Measurements from ENCODE around the gene MCOLN2. TPM values are rescaled to one million over a fixed set of nuclear protein-coding genes. Genes with fewer than 3 reads are reported as not detected.

The MCOLN2 gene
- total and polyA plus RNA-seq, 3 donors from 2014 or later: 2.5 to 6.3 (median 3.2) TPM

DNA sequence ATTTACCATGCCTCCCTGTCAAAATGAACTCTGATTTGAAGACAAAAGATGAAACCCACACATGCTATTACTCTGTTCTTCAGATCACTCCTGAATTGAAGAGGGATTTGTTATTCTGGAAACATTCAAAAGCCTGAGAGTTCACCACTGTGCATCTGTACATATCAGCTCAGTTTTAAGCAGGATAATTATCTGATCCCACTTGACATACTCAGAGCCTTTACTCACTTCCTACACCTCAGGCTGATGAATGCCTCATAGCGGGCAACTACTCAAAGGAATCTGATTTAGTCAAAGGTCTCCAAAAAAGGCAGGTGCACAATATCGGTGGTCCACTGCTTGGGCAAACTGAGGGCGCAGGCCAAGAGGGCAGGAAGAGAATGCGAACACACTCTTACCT lies 56.4 kb downstream of the MCOLN2 start:
- Histone ChIP-seq H3K4me3 (no peak overlapping the region), H3K27ac (no peak overlapping the region), H3K36me3 (ENCODE audit: low read depth, missing control alignments) (no peaks in the 10 kb centered on the region), H3K4me1 (no peaks in the 10 kb centered on the region), H3K27me3 (no peaks in the 10 kb centered on the region), H3K9me3 (no peaks in the 10 kb centered on the region)
- no peak for DNase-seq
- intact Hi-C loops (cut with DNase I; ENCODE audit: low total_unique reads): loop anchor here (10.0 kb wide), 1 partner anchor 324 kb away; no protein-coding TSS in a partner anchor
- no peak for TF ChIP-seq POLR2A (IDR thresholded peaks at IDR 0.05)
- TF ChIP-seq, protein P1, sequence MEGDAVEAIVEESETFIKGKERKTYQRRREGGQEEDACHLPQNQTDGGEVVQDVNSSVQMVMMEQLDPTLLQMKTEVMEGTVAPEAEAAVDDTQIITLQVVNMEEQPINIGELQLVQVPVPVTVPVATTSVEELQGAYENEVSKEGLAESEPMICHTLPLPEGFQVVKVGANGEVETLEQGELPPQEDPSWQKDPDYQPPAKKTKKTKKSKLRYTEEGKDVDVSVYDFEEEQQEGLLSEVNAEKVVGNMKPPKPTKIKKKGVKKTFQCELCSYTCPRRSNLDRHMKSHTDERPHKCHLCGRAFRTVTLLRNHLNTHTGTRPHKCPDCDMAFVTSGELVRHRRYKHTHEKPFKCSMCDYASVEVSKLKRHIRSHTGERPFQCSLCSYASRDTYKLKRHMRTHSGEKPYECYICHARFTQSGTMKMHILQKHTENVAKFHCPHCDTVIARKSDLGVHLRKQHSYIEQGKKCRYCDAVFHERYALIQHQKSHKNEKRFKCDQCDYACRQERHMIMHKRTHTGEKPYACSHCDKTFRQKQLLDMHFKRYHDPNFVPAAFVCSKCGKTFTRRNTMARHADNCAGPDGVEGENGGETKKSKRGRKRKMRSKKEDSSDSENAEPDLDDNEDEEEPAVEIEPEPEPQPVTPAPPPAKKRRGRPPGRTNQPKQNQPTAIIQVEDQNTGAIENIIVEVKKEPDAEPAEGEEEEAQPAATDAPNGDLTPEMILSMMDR (IDR thresholded peaks at IDR 0.05): no peak
- WGBS, 2 donors: 92 to 97% methylated on average over 4 of the region's 4 CpGs

DNA sequence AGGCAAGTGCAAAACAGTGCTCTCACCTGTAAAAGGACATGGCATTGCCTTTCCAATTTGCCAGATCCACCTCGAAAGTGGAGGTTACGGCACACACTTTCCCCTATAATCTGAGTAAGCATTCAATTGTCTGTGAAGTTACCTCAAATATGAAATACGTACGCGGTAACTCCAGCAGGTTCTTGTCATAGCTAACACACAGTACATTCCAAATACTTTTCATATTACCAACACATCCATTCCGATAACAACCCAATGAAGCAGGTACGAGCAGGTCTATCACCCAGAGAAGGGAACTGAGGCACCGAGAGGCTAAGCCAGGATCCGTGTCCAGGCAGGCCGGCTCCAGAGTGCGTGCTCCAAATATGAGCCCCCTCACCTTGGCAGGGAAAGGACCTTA lies 57.2 kb downstream of the MCOLN2 start:
- Histone ChIP-seq H3K36me3 (ENCODE audit: low read depth, missing control alignments) (no peaks in the 10 kb centered on the region), H3K27me3 (no peaks in the 10 kb centered on the region), H3K9me3 (no peaks in the 10 kb centered on the region), H3K4me3 (no peak overlapping the region), H3K27ac (no peak overlapping the region), H3K4me1 (no peaks in the 10 kb centered on the region)
- intact Hi-C loops (cut with DNase I; ENCODE audit: low total_unique reads): loop anchor here (10.0 kb wide), 1 partner anchor 325 kb away; no protein-coding TSS in a partner anchor
- TF ChIP-seq, protein P1 (IDR thresholded peaks at IDR 0.05): no peak
- TF ChIP-seq POLR2A (IDR thresholded peaks at IDR 0.05): no peak
- no peak for DNase-seq
- 94 to 96% methylated on average over 11 of the region's 11 CpGs for WGBS, 2 donors

DNA sequence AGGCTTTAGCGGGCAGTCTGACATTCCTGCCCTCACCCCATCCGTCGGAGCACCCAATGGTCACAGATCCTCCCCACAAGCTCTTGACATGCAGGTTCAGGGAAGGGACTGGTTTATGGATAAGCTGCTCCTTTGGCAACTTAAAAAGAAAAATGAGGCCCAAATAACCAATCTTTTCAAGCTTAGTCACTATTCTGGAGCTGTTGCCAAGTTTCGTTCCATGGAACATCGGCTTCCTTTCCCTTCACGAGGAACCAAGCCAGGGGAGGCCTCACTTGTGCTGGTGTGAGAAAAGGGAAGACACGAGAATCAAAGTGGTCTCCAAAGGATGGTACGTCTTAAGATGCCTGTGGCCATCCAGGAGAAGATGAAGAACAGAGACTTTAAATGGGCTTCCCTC lies 57.8 kb downstream of the MCOLN2 start:
- no peak for DNase-seq
- 75 to 77% methylated on average over 8 of the region's 8 CpGs for WGBS, 2 donors
- no peaks in the 10 kb centered on the region for H3K36me3 ChIP-seq (ENCODE audit: low read depth, missing control alignments)
- H3K4me3 ChIP-seq: no peak overlapping the region
- H3K27ac ChIP-seq: no peak overlapping the region
- TF ChIP-seq, protein P1 (IDR thresholded peaks at IDR 0.05): no peak
- no peak for TF ChIP-seq POLR2A (IDR thresholded peaks at IDR 0.05)
- no peaks in the 10 kb centered on the region for H3K27me3 ChIP-seq
- intact Hi-C loops (cut with DNase I; ENCODE audit: low total_unique reads): no loop called here
- H3K4me1 ChIP-seq: no peaks in the 10 kb centered on the region
- H3K9me3 ChIP-seq: no peaks in the 10 kb centered on the region

DNA sequence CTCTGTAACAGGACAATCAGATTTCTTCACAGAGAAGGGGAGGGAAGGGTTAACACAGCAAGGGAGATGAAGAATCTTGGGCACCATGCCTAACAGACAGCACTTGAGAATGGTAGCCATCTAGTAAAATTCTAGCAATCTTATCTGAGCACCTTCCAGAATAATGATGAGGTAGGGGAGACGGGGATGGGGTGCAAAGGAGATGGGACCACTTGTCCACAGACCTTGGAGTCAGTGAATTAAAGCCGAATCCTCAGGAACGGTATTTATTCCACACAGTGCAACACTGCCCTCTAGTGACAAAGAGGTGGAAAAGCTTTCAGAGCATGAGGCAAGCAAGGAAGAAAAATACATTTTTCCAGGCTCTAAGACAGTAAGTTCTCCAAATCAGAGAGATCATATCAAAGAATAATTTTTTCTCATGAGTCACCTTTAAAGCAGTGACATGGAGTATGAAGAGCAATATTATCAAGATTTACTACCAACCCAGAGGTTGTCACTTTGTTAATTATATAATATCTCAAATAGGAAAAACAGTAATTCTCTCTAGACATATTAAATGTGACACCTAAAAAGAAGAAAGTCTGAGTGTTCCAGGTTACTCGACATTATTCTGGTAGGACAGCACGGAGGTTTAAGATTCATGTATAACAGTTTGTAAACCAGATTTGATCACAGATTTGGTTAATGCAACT lies 60.6 kb downstream of the MCOLN2 start:
- no peak overlapping the region for H3K4me3 ChIP-seq
- no peaks in the 10 kb centered on the region for H3K4me1 ChIP-seq
- no peak overlapping the region for H3K27ac ChIP-seq
- H3K27me3 ChIP-seq: no peaks in the 10 kb centered on the region
- peak; percentile 53 for DNase-seq
- intact Hi-C loops (cut with DNase I; ENCODE audit: low total_unique reads): no loop called here
- WGBS, 2 donors: 16 to 25% methylated on average over 5 of the region's 5 CpGs
- H3K9me3 ChIP-seq: no peaks in the 10 kb centered on the region
- TF ChIP-seq, protein P1 (IDR thresholded peaks at IDR 0.05): peak; percentile 72 to 92 (median 89)
- no peak for TF ChIP-seq POLR2A (IDR thresholded peaks at IDR 0.05)
- no peaks in the 10 kb centered on the region for H3K36me3 ChIP-seq (ENCODE audit: low read depth, missing control alignments)
